SU-DHL-6 (cell line): Measurements from ENCODE around the gene HEYL.

ENCODE experiments used
- H2AFZ ChIP-seq: fragments of 200-600 bp; sonication (generic); 2 replicates; pipeline ENCODE4 v1.6.1; 2014; ENCODE audit warnings: low read depth, mild to moderate bottlenecking, moderate library complexity, mixed read lengths, antibody characterized with exemption, low read length; ENCODE audit not compliant: severe bottlenecking
- H3F3A ChIP-seq: fragments of 200-600 bp; shearing (Covaris generic); 2 replicates; pipeline ENCODE4 v1.6.0; 2016; ENCODE audit warnings: antibody characterized with exemption, mild to moderate bottlenecking; ENCODE audit not compliant: insufficient read depth
- H3K27ac ChIP-seq: fragments of 200-600 bp; sonication (generic); 2 replicates; pipeline ENCODE4 v1.5.1; 2016; ENCODE audit warnings: low read depth, mild to moderate bottlenecking, low read length, moderate library complexity, mixed read lengths
- H3K27me3 ChIP-seq: fragments of 200-600 bp; sonication (generic), shearing (Covaris generic); 2 replicates; pipeline ENCODE4 v1.6.0; 2014; ENCODE audit warnings: mild to moderate bottlenecking, low read length
- H3K36me3 ChIP-seq: fragments of 200-600 bp; sonication (generic); 2 replicates; pipeline ENCODE4 v1.6.1; 2014; ENCODE audit warnings: mild to moderate bottlenecking, low read length, mixed read lengths
- H3K4me2 ChIP-seq: fragments of 300-600, 200-600 bp; shearing (Covaris generic), sonication (generic); 2 replicates; pipeline ENCODE4 v1.6.0; 2014; ENCODE audit warnings: low read length, low read depth, mild to moderate bottlenecking; ENCODE audit not compliant: poor library complexity, severe bottlenecking
- H3K4me3 ChIP-seq: fragments of 200-600 bp; sonication (generic); 2 replicates; pipeline ENCODE4 v1.5.1; 2014; ENCODE audit warnings: antibody characterized with exemption, low read length, mild to moderate bottlenecking, mixed read lengths; ENCODE audit not compliant: insufficient read depth, poor library complexity, severe bottlenecking
- H3K79me2 ChIP-seq: fragments of 200-600 bp; sonication (generic); 2 replicates; pipeline ENCODE4 v1.6.1; 2014; ENCODE audit warnings: mild to moderate bottlenecking, low read length, moderate library complexity; ENCODE audit not compliant: insufficient read depth
- H3K9ac ChIP-seq: fragments of 200-600 bp; sonication (generic); 2 replicates; pipeline ENCODE4 v1.7.0; 2014; ENCODE audit warnings: mild to moderate bottlenecking, low read length
- H3K9me2 ChIP-seq: fragments of 200-600 bp; sonication (generic); replicated peaks from 2 replicates; pipeline ENCODE4 v1.6.1; 2014; ENCODE audit warnings: low read length; ENCODE audit not compliant: insufficient read depth
- H3K9me3 ChIP-seq: fragments of 200-600 bp; sonication (generic); 2 replicates; pipeline ENCODE4 v1.6.1; 2014; ENCODE audit warnings: low read length, mixed read lengths; ENCODE audit not compliant: insufficient read depth
- H4K20me1 ChIP-seq: fragments of 200-600 bp; sonication (generic); 2 replicates; pipeline ENCODE4 v1.6.1; 2014; ENCODE audit warnings: low read depth, mild to moderate bottlenecking, antibody characterized with exemption, low read length, moderate library complexity, mixed read lengths
- EZH2phosphoT487 ChIP-seq: fragments of 200-600 bp; sonication (generic), shearing (Covaris generic); conservative IDR thresholded peaks from 2 replicates; pipeline ENCODE4 v1.6.1; 2018; ENCODE audit warnings: mild to moderate bottlenecking, antibody characterized with exemption, low read length, moderate library complexity, mixed read lengths
- TF ChIP-seq, protein P1 (sequence below): fragments of 200-600 bp; sonication (generic); IDR thresholded peaks from one replicate; pipeline ENCODE4 v1.5.1; 2017; ENCODE audit warnings: antibody characterized with exemption, mild to moderate bottlenecking, low read length, moderate library complexity; ENCODE audit not compliant: insufficient read depth, poor library complexity, severe bottlenecking

HEYL gene

DNA sequence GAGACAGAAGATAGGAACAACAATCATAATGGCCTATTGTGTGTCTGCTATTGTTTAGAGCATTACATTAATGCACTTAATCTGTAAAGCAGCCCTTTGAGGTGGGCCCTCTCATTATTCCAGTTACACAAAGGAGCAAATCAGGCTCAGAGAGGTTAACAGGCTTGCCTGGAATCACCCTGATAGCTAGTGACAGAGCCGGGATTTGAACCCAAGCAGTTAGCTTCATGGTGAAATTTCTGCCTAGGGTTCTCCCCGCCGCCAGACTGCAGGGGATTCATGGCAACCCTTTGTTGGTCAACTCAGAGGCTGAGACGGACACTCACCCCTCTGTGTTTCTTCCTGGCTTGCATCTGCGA, 7.1 kb downstream of the HEYL start:
- no peaks in the 10 kb centered on the region for H4K20me1 ChIP-seq
- H3K27ac ChIP-seq: no peak overlapping the region
- no peaks in the 10 kb centered on the region for H3K27me3 ChIP-seq
- H3K79me2 ChIP-seq: no peaks in the 10 kb centered on the region
- H3K9me3 ChIP-seq: no peaks in the 10 kb centered on the region
- H3K9ac ChIP-seq: no peak overlapping the region
- H2AFZ ChIP-seq: no peak overlapping the region
- H3F3A ChIP-seq: no peaks in the 10 kb centered on the region
- no peak overlapping the region for H3K4me3 ChIP-seq
- H3K4me2 ChIP-seq: no peak overlapping the region
- no peaks in the 10 kb centered on the region for H3K36me3 ChIP-seq
- no peak for TF ChIP-seq EZH2phosphoT487
- TF ChIP-seq, protein P1, sequence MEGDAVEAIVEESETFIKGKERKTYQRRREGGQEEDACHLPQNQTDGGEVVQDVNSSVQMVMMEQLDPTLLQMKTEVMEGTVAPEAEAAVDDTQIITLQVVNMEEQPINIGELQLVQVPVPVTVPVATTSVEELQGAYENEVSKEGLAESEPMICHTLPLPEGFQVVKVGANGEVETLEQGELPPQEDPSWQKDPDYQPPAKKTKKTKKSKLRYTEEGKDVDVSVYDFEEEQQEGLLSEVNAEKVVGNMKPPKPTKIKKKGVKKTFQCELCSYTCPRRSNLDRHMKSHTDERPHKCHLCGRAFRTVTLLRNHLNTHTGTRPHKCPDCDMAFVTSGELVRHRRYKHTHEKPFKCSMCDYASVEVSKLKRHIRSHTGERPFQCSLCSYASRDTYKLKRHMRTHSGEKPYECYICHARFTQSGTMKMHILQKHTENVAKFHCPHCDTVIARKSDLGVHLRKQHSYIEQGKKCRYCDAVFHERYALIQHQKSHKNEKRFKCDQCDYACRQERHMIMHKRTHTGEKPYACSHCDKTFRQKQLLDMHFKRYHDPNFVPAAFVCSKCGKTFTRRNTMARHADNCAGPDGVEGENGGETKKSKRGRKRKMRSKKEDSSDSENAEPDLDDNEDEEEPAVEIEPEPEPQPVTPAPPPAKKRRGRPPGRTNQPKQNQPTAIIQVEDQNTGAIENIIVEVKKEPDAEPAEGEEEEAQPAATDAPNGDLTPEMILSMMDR: no peak
- no peaks in the 10 kb centered on the region for H3K9me2 ChIP-seq

DNA sequence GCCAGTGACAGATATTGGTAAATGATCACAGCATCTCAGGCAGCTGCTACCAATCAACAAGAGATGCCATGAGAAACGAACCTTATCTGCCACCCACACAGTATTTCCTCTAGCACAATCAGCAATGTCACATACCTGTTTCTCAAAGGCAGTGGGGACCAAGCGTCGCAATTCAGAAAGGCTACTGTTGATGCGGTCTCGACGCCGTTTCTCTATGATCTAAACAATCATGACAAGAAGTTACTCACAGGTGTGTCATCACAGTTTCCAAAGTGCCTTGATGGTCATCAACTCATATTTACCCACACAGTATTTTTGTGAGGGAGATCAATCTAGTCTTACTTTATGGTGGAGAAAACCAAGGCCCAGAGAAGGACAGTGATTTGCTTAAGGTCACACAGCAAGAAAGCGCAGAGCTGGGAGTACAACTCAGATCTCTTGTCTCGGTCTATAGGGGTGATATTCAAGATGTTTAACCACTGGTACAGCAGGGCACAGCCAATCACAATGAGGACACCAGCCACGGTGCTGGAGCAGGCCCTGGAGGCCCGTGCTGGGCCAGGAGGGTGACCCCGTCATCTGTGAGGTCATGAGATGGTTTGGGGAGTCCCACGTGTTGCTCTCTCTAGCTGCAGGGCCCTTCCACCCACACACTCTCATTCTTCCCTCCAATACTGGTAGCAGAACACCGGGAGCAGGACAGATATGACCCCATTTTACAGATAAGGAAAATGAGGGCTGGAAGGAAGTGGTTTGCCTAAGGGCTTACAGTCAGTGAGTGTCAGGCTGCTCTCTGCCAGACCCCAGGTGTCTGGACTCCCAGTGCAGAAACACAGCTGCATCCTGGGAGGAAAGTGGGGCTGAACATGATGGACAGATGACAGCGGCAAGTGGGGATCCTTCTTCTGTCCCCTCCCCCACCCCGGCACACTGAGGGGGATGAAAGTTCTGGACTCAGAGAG, 7.8 kb downstream of the HEYL start:
- no peak overlapping the region for H3K9ac ChIP-seq
- no peak overlapping the region for H3K4me3 ChIP-seq
- no peak for TF ChIP-seq EZH2phosphoT487
- TF ChIP-seq, protein P1: no peak
- H3K36me3 ChIP-seq: no peaks in the 10 kb centered on the region
- H3K27me3 ChIP-seq: no peaks in the 10 kb centered on the region
- no peaks in the 10 kb centered on the region for H3K79me2 ChIP-seq
- no peak overlapping the region for H3K4me2 ChIP-seq
- no peaks in the 10 kb centered on the region for H3K9me3 ChIP-seq
- no peaks in the 10 kb centered on the region for H4K20me1 ChIP-seq
- no peak overlapping the region for H3K27ac ChIP-seq
- H3F3A ChIP-seq: no peaks in the 10 kb centered on the region
- H3K9me2 ChIP-seq: no peaks in the 10 kb centered on the region
- no peak overlapping the region for H2AFZ ChIP-seq

DNA sequence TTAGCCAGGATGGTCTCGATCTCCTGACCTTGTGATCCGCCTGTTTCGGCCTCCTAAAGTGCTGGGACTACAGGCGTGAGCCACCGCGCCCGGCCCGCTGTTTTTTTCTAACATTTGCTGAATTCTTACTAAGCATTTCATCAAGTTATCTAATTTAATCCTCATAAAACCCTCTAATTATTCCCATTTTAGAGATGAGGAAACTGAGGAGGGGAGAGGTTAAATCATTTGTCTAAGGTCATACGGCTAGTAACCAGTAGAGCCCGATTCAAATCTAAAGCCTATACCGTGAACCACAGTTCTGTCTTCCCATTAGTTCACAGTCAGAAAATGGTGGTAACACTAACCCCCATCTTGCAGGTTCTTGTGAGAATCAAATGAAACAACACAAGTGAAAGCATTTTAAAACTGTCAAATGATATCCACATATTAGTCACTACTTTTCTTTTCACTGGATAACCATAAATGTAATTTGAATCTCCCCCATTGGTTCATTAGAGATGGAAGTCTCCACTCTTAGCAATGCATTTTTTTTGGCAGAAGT, 10.6 kb downstream of the HEYL start:
- Histone ChIP-seq H3K9me2 (no peaks in the 10 kb centered on the region), H3K9ac (no peak overlapping the region), H3K4me2 (no peak overlapping the region), H3K79me2 (no peaks in the 10 kb centered on the region), H3K27me3 (no peaks in the 10 kb centered on the region), H4K20me1 (no peaks in the 10 kb centered on the region), H3K27ac (no peak overlapping the region), H3K4me3 (no peak overlapping the region), H3K36me3 (no peaks in the 10 kb centered on the region), H2AFZ (no peak overlapping the region), H3K9me3 (no peaks in the 10 kb centered on the region), H3F3A (no peaks in the 10 kb centered on the region)
- no peak for TF ChIP-seq EZH2phosphoT487
- TF ChIP-seq, protein P1: no peak
